CD4-positive, alpha-beta T cell treated with Interleukin-6 for 4 hours (primary cell): ENCODE results near the gene HDAC7.
"Not testable (repeated sequence)": the region's sequence is repeated elsewhere in the genome, so short reads cannot be mapped to it uniquely, and the experiment has no call there.

Source experiments
- DNase-seq: peaks from one replicate; pipeline ENCODE4 v3.0.0-alpha.2; 2020; ENCODE audit warnings: mixed read lengths

The HDAC7 gene

GRCh38 chr12:47828008-47828975 is 8.6 kb upstream of the HDAC7 start:
- no peak for DNase-seq

- DNase-seq: no peak
Observed at GRCh38 chr12:47825173-47825639, 5.5 kb upstream of the HDAC7 start.

DNA sequence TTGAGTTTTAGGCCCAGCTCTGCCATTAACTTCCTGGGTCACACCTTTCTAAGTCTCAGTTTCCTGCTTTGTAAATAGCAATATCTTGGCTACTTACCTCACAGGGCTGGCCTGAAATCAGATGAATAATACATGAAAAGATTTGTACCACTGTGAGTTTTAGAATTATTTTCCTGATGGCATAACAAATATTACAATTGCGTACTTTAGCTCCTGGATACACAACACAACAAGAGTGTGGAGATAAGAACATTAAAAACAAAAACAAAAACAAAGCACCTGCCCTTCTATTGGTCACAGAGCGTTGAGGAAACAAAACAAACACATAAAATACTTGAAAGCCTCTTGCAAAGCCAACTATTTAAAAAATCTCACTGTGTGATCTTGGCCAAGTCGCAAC is 4.9 kb upstream of the HDAC7 start:
- DNase-seq: no peak

- peak; percentile 77 for DNase-seq
Observed at GRCh38 chr12:47824198-47824597, 4.5 kb upstream of the HDAC7 start.

GRCh38 chr12:47823422-47824086 is 3.9 kb upstream of the HDAC7 start:
- DNase-seq: no peak

DNA sequence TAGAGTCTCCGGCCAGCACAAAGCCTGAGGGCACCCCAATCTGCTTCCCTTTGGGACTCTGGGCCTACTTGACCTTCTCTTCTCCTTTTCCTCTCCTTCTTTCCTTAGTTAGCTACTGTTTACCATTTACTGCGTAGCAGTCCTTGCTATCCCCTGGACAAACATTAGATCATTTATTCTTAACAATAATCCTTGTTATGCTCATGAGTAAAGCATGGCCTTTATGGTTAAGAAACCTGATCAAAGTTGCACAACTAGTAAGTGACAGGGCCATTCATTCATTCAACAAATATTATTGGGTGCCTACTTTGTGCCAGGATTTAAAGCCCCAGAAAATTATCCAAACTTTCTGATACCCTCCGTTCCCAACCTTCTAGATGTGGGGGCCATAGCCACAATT is 3.2 kb upstream of the HDAC7 start:
- no peak for DNase-seq

GRCh38 chr12:47822401-47822800 is 2.7 kb upstream of the HDAC7 start:
- DNase-seq: no peak

DNA sequence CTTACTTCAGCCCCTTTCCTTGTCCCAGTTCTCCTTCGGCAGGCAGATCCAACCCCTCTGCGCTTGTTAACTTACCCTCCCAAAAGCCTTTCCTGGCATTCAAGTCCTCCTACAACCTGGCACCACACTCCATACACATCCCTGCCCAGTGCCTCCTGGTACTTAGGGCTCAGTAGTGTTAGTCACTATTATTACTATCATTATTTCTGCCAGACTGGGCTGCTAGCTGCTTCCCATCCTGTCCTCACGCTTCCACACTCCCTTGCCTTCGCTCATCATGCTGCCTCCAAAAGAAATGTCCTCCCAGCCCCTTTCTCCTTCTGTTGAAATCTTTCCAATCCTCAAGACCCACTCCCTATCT is 1.6 kb upstream of the HDAC7 start:
- DNase-seq: no peak

DNA sequence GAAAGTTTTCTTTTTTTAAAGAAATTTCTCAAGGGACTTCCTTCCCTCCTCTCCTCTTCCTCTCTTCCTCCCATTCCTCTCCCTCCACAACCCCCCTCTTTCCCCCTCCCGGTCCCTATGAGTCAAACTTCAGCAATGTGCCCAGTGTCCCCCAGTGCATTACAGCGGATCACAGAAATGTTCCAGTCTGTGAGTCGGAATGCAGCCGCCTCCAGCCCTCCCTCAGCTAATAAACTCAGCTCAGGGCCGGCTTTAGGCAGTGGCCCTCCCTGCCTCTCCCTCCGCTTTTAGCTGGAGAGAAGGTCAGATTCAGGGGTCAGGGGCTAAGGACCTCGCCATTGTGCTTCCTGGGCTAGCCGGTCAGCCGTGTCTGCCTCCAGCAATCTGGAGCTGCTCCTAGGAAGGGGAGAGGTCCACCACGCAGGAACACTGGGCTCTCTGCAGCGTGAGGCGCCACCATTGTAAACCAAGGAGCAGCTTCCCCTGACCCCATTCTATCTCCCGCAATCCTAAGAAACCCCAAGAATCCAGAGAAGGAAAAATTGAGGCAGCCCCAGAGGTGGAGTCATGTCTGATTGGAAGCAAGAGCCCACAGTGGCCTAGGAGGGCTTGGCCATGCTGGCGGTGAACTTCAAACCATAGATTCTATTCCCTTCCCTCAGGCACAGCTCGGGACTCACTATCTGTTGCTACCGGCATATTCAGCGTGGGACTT is 1.1 kb upstream of the HDAC7 start:
- peak; percentile 19 for DNase-seq

DNA sequence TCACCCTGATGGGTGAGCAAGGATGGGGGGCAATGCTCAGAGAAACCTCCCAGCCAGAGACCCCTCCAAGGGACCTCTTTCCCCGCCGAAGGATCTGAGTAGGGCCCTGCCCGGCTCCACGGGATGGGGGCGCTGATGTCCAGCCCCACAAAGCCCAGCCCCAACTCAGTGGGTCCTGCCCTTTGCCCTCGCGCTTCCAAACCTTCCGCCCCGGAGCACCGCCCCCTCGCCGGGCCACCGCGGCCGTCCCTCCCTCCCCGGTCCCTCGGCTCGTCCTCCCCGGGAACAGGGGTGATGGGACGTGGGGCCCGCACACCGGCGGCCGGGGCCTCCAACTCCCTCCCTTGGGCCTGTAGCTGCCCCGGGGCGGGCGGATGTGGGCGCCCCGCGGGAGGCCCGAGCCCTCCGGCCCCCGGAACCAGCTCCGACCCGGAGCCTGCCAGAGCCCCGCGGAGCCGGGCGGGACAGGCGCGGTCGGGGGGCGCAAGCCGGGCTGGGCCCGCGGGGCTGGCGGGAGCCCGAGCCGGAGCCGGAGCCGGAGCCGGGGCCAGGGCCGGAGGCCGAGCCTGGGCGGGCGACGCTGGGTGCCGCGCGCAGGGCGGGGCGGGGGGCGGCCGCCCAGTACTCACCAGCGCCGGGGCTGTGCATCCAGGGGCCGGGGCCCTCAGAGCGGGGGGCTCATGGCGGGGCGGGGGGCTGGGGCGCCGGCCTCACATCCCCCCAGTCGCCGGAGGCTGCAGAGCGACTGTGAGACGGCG is 386 bp downstream of the HDAC7 start:
- peak; percentile 62 for DNase-seq

- DNase-seq: peak; percentile 53
Observed at GRCh38 chr12:47818467-47819137, 1.1 kb downstream of the HDAC7 start.

DNA sequence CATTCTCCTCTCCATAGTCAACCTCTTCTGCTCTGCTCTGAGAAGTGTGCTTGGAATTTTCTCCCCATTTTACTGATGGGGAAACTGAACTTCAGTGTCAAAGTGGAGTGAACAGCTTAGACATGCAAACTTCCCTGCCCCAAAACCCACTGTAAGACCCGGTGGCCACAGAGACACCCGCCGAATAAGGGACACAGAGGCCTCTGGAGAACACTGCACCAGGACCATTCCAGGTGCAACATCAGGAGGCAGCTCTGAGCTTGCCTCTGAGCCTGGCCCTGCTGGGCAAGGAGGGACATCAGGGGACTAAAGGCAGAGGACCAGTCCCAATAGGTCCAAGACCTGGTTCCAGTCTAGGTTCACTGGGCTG is 1.7 kb downstream of the HDAC7 start:
- no peak for DNase-seq

GRCh38 chr12:47817272-47818006 is 2.3 kb downstream of the HDAC7 start:
- peak; percentile 30 for DNase-seq

- no peak for DNase-seq
Observed at GRCh38 chr12:47816403-47817271, 3.1 kb downstream of the HDAC7 start.

- DNase-seq: not testable (repeated sequence)
Observed at GRCh38 chr12:47815447-47815846, 4.3 kb downstream of the HDAC7 start.

- DNase-seq: no peak
Observed at GRCh38 chr12:47814539-47815170, 5.0 kb downstream of the HDAC7 start.

DNA sequence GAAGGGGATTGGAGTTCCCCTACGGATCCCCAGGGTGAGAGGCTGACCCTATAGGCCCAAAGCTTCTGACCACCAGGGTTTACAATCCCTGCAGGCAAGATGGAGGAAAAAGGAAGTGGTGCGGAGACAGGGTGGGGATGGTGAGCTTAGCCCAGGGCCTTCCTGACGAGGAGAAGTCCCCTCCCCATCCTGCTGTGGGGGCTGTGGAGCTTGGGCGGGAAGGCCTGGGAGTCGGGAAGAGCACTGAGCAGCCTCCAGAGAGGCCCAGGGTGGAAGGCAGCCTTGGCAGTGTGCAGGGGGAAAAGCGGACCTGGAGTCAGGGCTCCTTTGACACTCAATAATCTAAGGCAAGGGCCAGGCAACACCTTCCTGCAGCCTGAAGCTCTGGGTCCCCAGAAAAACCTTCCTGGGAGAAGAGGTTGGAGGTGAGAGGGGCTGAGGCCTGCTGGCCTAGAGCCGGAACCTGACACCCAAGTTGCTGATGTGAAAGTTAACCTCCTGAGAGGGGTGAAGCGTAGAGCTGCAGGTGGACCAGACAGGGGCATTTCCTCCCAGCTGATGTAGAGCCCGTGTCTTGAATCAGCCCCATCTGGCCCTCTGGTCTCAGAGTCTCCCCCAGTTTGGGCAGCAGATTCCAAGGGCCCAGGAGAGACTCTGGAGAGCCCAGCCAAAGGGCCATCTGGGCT is 6.0 kb downstream of the HDAC7 start:
- DNase-seq: peak; percentile 40

- DNase-seq: peak; percentile 96
Observed at GRCh38 chr12:47812797-47813510, 6.7 kb downstream of the HDAC7 start.
